ENCODE measurements around the gene ABLIM3. TPM values are rescaled to one million over a fixed set of nuclear protein-coding genes. Genes with fewer than 3 reads are reported as not detected.

The ABLIM3 gene
- total RNA-seq, 2 experiments from 2014 or later: not detected

GRCh38 chr5:149257131-149257530 lies 115.8 kb downstream of the ABLIM3 start:
- H3K9me3 Mint-ChIP-seq: no peaks in the 10 kb centered on the region
- ChIA-PET CTCF (interaction anchor here (0.8 to 2.2 kb wide), 4 partner anchors 9 to 115 kb away, joined by 3 to 11 read pairs (median 3); partner anchors contain the start of gene ABLIM3), POLR2A (no interaction called here)
- no peaks in the 10 kb centered on the region for H3K36me3 Mint-ChIP-seq (ENCODE audit: low read depth)
- no peak overlapping the region for H3K27ac Mint-ChIP-seq
- H3K4me1 Mint-ChIP-seq: no peaks in the 10 kb centered on the region
- peaks cover 13% of the 10 kb centered on the region for H3K27me3 Mint-ChIP-seq
- DNase-seq: no peak
- no peak overlapping the region for H3K4me3 Mint-ChIP-seq

GRCh38 chr5:149257889-149258705 lies 116.8 kb downstream of the ABLIM3 start:
- no peaks in the 10 kb centered on the region for H3K9me3 Mint-ChIP-seq
- DNase-seq: no peak
- H3K27ac Mint-ChIP-seq: no peak overlapping the region
- ChIA-PET CTCF (interaction anchor here (0.8 to 2.2 kb wide), 4 partner anchors 9 to 116 kb away, joined by 3 to 11 read pairs (median 3); partner anchors contain the start of gene ABLIM3), POLR2A (no interaction called here)
- no peak overlapping the region for H3K4me3 Mint-ChIP-seq
- H3K4me1 Mint-ChIP-seq: no peaks in the 10 kb centered on the region
- no peaks in the 10 kb centered on the region for H3K36me3 Mint-ChIP-seq (ENCODE audit: low read depth)
- peaks cover 13% of the 10 kb centered on the region for H3K27me3 Mint-ChIP-seq

DNA sequence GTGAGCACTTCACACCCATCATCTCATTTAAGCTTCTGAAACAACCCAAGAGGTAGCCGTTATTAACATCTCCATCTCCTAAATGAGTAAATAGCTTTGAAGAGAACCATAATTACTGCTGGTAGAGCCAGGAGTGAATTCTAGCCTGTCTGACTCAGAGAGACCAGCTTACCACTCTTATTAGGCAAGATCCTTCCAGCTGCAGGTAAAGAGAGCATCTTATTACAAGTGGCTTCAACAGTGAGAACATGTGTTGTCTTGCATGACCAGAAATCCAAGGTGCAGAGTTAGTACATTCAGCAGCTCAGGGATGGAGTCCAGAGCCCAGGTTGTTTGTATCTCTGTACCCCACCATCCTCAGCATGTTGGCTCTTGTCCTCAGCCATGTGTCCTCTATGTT lies 119.5 kb downstream of the ABLIM3 start:
- Mint-ChIP-seq H3K27ac (no peak overlapping the region), H3K36me3 (ENCODE audit: low read depth) (no peaks in the 10 kb centered on the region)
- CTCF ChIA-PET: no interaction called here

DNA sequence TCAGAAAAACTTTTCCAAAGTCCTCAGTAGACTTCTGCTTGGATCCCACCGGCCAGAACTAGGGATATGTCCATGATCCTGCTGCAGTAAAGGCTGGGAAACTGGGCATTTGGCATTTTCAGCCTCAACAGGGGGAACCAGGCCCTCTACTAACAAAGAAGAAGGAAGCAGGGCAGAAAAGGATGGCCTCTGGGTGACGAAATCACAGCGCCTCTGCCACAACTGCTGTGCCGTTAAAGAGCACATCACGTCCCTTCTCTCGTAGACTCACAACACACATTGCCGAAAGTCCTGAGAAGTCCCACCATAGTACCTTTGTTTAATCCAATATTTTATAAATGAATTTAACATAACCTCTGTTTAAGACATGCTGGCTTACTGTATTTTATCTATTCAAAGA lies 120.0 kb downstream of the ABLIM3 start:
- DNase-seq: no peak
- Mint-ChIP-seq H3K27me3 (peaks cover 6% of the 10 kb centered on the region), H3K27ac (no peak overlapping the region), H3K4me3 (no peak overlapping the region), H3K4me1 (peaks cover 4% of the 10 kb centered on the region), H3K36me3 (ENCODE audit: low read depth) (no peaks in the 10 kb centered on the region), H3K9me3 (no peaks in the 10 kb centered on the region)
- ChIA-PET CTCF (no interaction called here), POLR2A (no interaction called here)

More for the DNA sequence above, 119.5 kb downstream of the ABLIM3 start:
- DNase-seq: no peak
- peaks cover 4% of the 10 kb centered on the region for H3K4me1 Mint-ChIP-seq
- H3K4me3 Mint-ChIP-seq: no peak overlapping the region
- H3K9me3 Mint-ChIP-seq: no peaks in the 10 kb centered on the region
- peaks cover 8% of the 10 kb centered on the region for H3K27me3 Mint-ChIP-seq
- POLR2A ChIA-PET: no interaction called here

- Mint-ChIP-seq H3K9me3 (no peaks in the 10 kb centered on the region), H3K27me3 (peaks cover 5% of the 10 kb centered on the region), H3K27ac (no peak overlapping the region), H3K4me3 (no peak overlapping the region), H3K4me1 (peaks cover 4% of the 10 kb centered on the region), H3K36me3 (ENCODE audit: low read depth) (no peaks in the 10 kb centered on the region)
- DNase-seq: no peak
- ChIA-PET CTCF (interaction anchor here (1.3 to 1.5 kb wide), 2 partner anchors 21 to 120 kb away, joined by 3 to 4 read pairs; partner anchors contain the start of gene ABLIM3), POLR2A (no interaction called here)
These were observed 121.0 kb downstream of the ABLIM3 start for GRCh38 chr5:149262315-149262714.

- Mint-ChIP-seq H3K9me3 (no peaks in the 10 kb centered on the region), H3K4me3 (no peak overlapping the region), H3K4me1 (peaks cover 4% of the 10 kb centered on the region), H3K36me3 (ENCODE audit: low read depth) (no peaks in the 10 kb centered on the region), H3K27me3 (peaks cover 10% of the 10 kb centered on the region), H3K27ac (no peak overlapping the region)
- peak; percentile 65 for DNase-seq
- CTCF ChIA-PET: interaction anchor here (0.8 to 1.3 kb wide), 4 partner anchors 10 to 100 kb away, joined by 3 to 6 read pairs (median 3); no protein-coding TSS in a partner anchor
- POLR2A ChIA-PET: no interaction called here
These were observed 123.3 kb downstream of the ABLIM3 start for GRCh38 chr5:149264439-149265067.

DNA sequence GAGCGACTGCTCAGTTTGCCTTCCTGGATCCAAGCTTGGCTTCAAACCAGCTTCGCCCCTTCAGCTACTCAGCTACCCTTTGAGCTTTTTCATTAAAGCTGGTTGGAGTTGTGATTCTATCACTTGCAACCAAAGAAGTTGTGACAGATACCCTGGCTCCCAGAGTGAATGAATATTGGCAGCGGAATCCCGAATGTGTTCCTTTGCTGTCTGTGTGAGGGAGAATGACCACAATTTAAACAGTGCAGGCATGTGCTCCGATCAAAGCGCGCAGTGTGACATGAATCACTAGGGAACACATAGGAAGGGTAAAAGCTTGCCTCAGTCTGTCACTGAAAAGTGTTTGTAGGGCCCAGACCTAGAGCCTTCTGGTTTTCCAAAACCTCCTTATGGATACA lies 123.8 kb downstream of the ABLIM3 start:
- ChIA-PET CTCF (interaction anchor here (0.8 to 1.3 kb wide), 4 partner anchors 11 to 100 kb away, joined by 3 to 6 read pairs (median 3); no protein-coding TSS in a partner anchor), POLR2A (no interaction called here)
- Mint-ChIP-seq H3K9me3 (no peaks in the 10 kb centered on the region), H3K27me3 (peaks cover 13% of the 10 kb centered on the region), H3K4me1 (peaks cover 4% of the 10 kb centered on the region), H3K36me3 (ENCODE audit: low read depth) (no peaks in the 10 kb centered on the region), H3K27ac (no peak overlapping the region), H3K4me3 (no peak overlapping the region)
- no peak for DNase-seq

DNA sequence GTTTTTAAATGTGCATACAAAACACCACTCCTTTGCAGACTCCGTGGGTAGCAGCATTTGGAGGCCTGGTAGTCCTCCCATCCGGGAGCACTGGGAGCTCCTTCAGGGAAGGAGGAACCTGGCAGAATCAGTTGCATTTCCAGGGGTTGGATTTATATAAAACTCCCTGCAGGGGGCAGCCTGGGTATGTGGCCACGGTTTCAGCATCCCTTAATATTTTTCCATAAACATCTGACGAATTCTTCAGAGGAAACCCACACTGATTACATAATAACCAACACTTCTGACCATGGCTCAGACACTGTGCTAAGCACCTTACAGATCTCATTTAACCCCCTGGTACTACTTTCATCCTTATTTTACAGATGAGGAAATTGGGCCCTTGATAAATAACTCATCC lies 124.3 kb downstream of the ABLIM3 start:
- Mint-ChIP-seq H3K27me3 (peaks cover 14% of the 10 kb centered on the region), H3K4me3 (no peak overlapping the region), H3K27ac (no peak overlapping the region), H3K9me3 (no peaks in the 10 kb centered on the region), H3K36me3 (ENCODE audit: low read depth) (no peaks in the 10 kb centered on the region), H3K4me1 (peaks cover 4% of the 10 kb centered on the region)
- DNase-seq: no peak
- ChIA-PET POLR2A (no interaction called here), CTCF (interaction anchor here (0.8 to 1.4 kb wide), 6 partner anchors 9 to 124 kb away, joined by 3 to 6 read pairs (median 3); partner anchors contain the start of gene ABLIM3)

- Mint-ChIP-seq H3K27ac (no peak overlapping the region), H3K4me3 (no peak overlapping the region), H3K4me1 (peaks cover 13% of the 10 kb centered on the region), H3K9me3 (no peaks in the 10 kb centered on the region), H3K27me3 (peaks cover 24% of the 10 kb centered on the region), H3K36me3 (ENCODE audit: low read depth) (no peaks in the 10 kb centered on the region)
- ChIA-PET CTCF (interaction anchor here (1.4 kb wide), 1 partner anchor 536 kb away, joined by 4 read pairs; no protein-coding TSS in a partner anchor), POLR2A (no interaction called here)
- no peak for DNase-seq
These were observed 126.1 kb downstream of the ABLIM3 start for GRCh38 chr5:149267241-149267973.

- POLR2A ChIA-PET: interaction anchor here (0.6 kb wide), 1 partner anchor 128 kb away, joined by 3 read pairs; the partner anchor contains the start of gene ABLIM3
- no peaks in the 10 kb centered on the region for H3K36me3 Mint-ChIP-seq (ENCODE audit: low read depth)
- H3K27ac Mint-ChIP-seq: no peak overlapping the region
- H3K9me3 Mint-ChIP-seq: no peaks in the 10 kb centered on the region
- peaks cover 14% of the 10 kb centered on the region for H3K4me1 Mint-ChIP-seq
- peaks cover 39% of the 10 kb centered on the region for H3K27me3 Mint-ChIP-seq
- DNase-seq: peak; percentile 32
- no peak overlapping the region for H3K4me3 Mint-ChIP-seq
- CTCF ChIA-PET: interaction anchor here (0.6 to 2.4 kb wide), 15 partner anchors 11 to 538 kb away, joined by 3 to 7 read pairs (median 4); partner anchors contain the start of gene ABLIM3
These were observed 127.8 kb downstream of the ABLIM3 start for GRCh38 chr5:149268928-149269557.

- ChIA-PET CTCF (no interaction called here), POLR2A (no interaction called here)
These were observed 130.0 kb downstream of the ABLIM3 start for GRCh38 chr5:149271195-149271715.

More at GRCh38 chr5:149271195-149271715, 130.0 kb downstream of the ABLIM3 start:
- no peaks in the 10 kb centered on the region for H3K36me3 Mint-ChIP-seq (ENCODE audit: low read depth)
- DNase-seq: no peak
- H3K27me3 Mint-ChIP-seq: peaks cover 44% of the 10 kb centered on the region
- H3K27ac Mint-ChIP-seq: no peak overlapping the region
- H3K4me3 Mint-ChIP-seq: peak overlapping the region; percentile 44
- H3K4me1 Mint-ChIP-seq: peaks cover 9% of the 10 kb centered on the region
- no peaks in the 10 kb centered on the region for H3K9me3 Mint-ChIP-seq

Measured in activated CD4-positive, alpha-beta T cell treated with anti-CD3 and anti-CD28 coated beads, Interleukin-2, amount 10 ng/mL, durations not matched to agents 7 days and 5 days (primary cell).